Stimulated activated CD8-positive, alpha-beta memory T cell treated with anti-CD3 and anti-CD28 coated beads, Interleukin-12 subunit alpha, Interleukin-12 subunit beta, amount 100 ng/mL, for 4 hours (primary cell): ENCODE measurements around the gene SGMS1.
"Not testable (repeated sequence)": the region's sequence is repeated elsewhere in the genome, so short reads cannot be mapped to it uniquely, and the experiment has no call there.

Source experiments
- DNase-seq: peaks from one replicate; pipeline ENCODE4 v3.0.0-alpha.2; 2020; ENCODE audit warnings: low read depth

SGMS1 gene

DNA sequence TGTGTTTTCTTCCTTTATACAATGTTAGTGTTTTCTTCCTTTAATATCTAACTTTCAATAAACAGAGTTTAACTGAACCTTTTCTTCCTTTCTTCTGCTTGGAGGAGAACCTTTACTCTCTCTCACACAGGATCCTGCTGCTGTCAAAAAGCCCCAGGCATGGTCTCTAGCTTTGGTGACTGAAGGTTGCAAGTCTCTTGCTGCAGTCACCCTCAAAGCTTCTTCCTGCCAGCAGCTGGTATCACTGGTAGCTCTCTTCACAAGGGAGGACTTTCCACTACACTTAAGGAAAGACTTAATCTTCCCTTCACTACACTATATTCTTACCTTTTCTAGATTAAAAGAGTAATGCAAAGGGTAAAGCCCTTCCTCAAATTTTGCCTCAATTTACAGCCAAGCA is 153.4 kb downstream of the SGMS1 start:
- DNase-seq, result no peak

GRCh38 chr10:50469778-50470193 is 154.0 kb downstream of the SGMS1 start:
- DNase-seq, result no peak

- DNase-seq, result no peak
These were observed 154.5 kb downstream of the SGMS1 start for GRCh38 chr10:50469288-50469687.

GRCh38 chr10:50467209-50467608 is 156.5 kb downstream of the SGMS1 start:
- DNase-seq, result no peak

GRCh38 chr10:50464004-50464409 is 159.7 kb downstream of the SGMS1 start:
- no peak for DNase-seq

DNA sequence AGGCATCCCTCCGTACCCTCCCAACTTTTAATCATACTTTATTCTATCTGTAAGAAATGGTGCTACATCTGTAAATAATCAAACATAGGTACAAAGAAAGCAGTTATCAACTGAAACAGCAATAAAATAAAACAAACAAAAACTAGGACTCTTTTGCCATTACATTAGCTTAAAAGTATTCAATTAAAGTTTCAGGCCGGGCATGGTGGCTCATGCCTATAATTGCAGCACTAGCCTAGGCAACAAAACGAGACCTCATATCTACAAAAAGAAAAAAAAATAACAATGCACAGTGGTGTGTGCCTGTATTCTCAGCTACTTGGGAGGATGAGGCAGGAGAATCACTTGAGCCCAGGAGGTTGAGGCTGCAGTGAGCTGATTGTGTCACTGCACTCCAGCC is 161.9 kb downstream of the SGMS1 start:
- DNase-seq, result no peak

- no peak for DNase-seq
These were observed 162.6 kb downstream of the SGMS1 start for GRCh38 chr10:50461123-50461522.

DNA sequence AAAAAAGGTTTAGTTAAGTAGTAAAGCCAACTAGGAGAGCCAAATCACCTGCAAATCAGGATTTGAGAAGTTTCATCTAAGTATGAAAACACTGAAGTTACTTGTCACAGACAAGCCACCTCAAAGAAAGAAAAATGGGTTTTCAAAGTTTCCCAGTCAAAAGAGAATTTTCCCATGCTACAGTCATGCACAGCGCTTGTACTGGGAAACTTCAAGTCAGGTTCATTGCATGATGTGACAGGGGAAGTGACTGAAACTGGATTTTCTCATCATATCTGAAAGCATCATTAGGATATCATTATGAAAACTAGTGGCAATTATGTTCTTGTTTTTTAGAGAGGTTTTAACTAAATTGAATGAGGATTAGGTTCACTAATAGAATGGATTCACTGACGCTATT is 167.0 kb downstream of the SGMS1 start:
- no peak for DNase-seq

GRCh38 chr10:50453940-50454339 is 169.8 kb downstream of the SGMS1 start:
- DNase-seq, result no peak

DNA sequence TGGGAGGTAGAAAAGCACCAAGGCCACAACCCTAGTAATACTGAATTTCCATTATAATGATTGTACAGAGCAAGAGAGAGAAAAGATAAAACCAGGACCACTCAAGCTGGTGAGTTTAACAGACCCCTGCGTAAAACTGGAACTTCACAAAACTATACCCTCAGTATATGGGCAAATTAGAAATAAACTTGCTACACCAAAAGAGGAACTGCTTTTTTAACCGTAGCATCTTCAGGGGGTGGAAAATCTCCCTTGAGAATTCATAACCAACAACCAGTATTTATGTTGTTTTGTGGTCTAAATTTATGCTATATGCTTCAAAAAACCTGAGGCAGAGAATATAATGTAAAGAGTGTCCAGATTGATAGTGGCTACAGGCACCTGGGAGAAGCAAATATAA is 171.2 kb downstream of the SGMS1 start:
- no peak for DNase-seq

- DNase-seq, result no peak
These were observed 176.1 kb downstream of the SGMS1 start for GRCh38 chr10:50447691-50448090.

DNA sequence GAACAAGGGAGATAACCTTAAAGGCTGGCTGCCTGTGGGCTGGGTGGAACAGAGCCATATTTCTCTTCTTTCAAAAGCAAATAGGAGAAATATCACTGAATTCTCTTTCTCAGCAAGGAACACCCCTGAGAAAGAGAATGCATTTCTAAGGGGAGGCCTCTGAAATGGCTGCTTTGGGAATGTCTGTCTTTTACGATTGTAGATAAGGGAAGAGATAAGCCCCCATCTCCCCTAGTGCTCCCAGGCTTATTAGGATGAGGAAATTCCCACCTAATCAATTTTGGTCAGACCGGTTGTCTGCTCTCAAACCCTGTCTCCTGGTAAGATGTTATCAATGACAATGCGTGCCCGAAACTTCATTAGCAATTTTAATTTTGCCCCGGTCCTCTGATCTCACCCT is 178.0 kb downstream of the SGMS1 start:
- not testable (repeated sequence) for DNase-seq

GRCh38 chr10:50440489-50440888 is 183.3 kb downstream of the SGMS1 start:
- no peak for DNase-seq

DNA sequence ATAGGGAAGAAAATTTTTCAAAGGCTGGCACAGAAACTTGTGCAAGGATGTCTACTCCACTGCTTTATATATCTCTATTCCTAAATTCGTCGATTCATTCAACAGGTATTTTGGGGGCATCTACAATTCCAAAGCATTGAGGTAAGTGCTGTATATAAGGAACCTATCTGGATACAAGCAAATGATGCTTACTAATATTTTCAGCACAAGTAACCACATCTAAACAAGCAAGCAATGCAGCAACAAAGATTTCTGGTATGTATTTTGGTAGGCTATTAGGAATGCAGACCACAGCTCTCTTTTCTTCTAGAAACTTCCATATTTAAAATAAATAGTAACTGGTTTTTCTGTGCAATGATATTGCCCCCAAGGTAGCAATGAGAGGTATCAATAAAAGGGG is 183.9 kb downstream of the SGMS1 start:
- no peak for DNase-seq

DNA sequence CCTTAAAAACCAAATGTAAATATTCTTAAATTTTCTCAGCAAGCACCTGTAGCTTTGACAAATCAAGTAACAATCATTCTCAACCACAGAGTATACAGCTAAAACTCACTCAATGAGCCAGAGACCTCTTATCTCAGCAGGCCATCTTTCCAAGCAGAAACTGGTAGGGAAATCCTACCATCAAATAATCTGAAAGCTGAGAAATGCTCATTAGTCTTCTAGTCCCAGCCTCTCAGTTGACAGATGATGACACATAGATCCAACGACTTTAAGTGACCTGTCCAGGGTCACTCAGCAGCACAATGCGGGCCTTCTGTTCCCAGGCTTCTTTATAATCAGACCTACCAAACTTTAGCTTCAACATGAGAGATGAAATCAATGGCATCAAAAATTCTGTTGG is 184.6 kb downstream of the SGMS1 start:
- no peak for DNase-seq

DNA sequence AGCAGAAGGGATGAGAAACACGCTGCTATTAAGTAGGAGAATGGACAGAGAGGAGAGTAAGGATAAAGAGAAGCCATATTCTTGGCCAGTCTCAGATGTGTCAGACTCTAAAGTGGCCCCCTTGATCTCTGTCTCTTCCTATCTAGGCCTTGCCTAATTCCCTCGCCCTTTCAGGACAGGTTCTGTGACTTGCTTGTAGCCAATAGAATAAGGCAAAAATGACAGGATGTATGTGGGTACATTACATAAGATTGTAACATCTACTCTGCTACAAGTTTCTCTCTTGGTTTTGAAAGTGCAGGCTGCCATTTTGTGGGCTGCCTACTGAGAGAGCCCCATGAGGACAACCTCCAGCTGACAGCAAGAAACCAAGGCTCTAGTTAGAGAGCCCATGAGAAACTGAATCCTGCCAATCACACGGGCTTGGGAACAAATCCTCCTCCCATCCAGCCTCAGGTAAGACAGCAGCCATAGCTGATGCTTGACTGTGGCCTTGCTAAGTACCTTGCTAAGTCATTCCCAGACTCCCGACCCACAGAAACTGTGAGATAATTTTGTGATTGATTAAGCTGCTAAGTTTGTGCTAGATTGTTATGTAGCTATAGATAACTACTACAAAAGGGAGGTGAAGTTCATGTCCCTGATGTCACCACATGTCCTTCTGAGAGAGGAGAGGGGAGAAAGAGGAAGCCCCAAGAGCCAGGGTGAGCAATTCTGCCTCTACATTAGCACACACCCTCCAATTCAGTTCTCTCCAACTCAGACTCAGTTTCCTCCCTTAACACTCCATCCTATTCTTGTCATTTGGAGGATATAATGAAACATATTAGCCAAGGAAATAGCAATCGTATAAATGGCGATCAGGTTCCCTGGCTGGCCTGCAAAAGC is 185.5 kb downstream of the SGMS1 start:
- DNase-seq, result no peak

- no peak for DNase-seq
These were observed 186.5 kb downstream of the SGMS1 start for GRCh38 chr10:50437248-50437647.

- DNase-seq, result no peak
These were observed 187.0 kb downstream of the SGMS1 start for GRCh38 chr10:50436805-50437204.

GRCh38 chr10:50432211-50433009 is 191.3 kb downstream of the SGMS1 start:
- DNase-seq, result no peak

DNA sequence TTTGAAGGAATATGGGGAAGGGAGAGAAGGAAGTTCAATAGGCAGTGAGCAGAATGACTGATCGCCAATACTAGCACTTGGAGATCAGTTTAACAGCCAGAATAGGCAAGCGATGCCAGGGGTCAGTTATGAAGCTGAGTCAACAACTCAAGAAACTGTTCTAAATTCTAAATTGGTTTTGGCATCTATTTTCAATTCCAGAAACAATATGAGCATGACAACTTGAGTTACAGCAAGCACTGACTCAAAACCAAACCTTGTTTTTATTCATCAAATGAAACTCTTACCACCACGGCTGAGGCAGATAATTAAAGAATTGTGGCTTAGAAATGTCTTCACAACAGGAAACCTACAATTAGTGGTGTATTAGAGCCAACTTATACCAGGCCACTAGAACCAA is 192.0 kb downstream of the SGMS1 start:
- no peak for DNase-seq

DNA sequence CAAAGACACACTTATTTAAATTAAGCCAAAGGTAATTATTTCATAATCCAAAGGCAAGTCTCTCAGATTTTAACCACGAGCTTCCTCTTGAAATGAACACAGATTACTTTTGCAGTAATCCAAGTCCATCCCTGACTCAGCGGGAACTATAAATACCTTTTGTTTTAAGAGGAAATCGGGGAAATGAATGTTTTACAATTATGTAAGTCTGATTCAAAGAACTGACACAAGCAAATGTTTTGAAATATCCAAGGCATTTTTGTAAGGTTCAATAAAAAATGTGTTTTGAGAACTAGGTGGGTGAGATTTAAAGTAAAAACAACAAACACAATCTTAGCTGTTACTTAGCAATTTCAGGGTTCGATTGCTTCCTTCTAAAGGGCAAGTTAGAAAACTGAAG is 192.6 kb downstream of the SGMS1 start:
- no peak for DNase-seq

GRCh38 chr10:50426485-50426884 is 197.3 kb downstream of the SGMS1 start:
- no peak for DNase-seq

DNA sequence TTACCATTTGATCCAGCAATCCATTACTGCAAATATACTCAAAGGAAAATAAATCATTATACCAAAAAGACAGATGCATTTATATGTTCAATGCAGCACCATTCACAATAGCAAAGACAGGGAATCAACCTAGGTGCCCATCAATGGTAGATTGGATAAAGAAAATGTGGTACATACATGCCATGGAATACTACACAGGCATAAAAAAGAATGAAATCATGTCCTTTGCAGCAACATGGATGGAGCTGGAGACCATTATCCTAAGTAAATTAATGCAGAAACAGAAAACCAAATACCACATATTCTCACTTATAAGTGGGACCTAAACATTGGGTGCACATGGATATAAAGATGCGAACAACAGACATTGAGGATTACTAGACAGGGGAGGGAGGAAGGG is 198.5 kb downstream of the SGMS1 start:
- DNase-seq, result not testable (repeated sequence)
